ENCODE results near the gene DBP. TPM values are rescaled to one million over a fixed set of nuclear protein-coding genes. Genes with fewer than 3 reads are reported as not detected.

Gene DBP
- total and polyA plus RNA-seq, 7 donors: 6.2 to 14.1 (median 10.5) TPM

DNA sequence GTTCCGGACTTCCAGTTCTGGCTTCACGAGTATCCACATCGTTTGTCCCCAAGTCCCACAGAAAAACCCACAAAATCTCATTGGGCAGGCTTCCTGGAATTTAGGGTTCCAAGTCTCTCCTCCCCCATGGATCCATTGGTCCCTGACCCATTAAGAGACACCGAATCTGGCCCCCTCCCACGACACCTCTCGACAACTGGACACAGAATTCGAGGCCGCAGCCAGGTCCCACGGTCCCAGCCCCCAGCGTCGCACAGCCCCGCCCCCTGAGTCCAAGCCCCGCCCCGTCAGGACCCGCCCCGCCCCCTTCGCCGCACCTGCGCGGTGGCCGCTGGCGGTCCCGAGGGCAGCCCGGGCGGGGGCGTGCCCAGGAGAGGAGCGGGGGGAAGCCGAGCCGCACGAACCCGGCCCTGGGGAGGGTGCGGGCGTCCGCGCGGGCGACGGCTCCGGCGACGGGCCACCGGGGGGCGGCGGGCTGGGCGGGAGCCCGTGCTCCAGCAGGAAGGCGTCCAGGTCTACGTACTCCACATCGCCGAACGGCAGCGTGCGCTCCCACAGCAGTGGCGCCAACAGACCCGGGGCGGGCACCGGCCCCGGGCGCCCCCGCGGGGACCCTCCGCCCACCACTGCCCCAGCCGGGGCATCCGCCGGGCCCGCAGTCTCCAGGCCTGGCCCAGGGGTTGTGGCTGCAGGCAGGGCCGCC is 1.8 kb downstream of the DBP start:
- Histone ChIP-seq H3K4me1 (peaks cover 0 to 64% (median 57%) of the 10 kb centered on the region in 4 donors), H3K4me3 (peak overlapping the region; percentile 54 to 89 (median 64)), H3K36me3 (peaks cover 0 to 20% (median 4%) of the 10 kb centered on the region in 4 donors), H3K27me3 (no peaks in the 10 kb centered on the region), H3K9me3 (no peaks in the 10 kb centered on the region), H3K27ac (peak overlapping the region; percentile 91 to 99 (median 96))
- intact Hi-C loops (cut with DNase I): loop anchor here (10.0 kb wide), 2 partner anchors 329 to 839 kb away; partner anchors contain the start of genes FLT3LG and FTL
- TF ChIP-seq POLR2AphosphoS5 (IDR thresholded peaks at IDR 0.05) (peak; percentile 62 to 92 (median 79)), POLR2A (IDR thresholded peaks at IDR 0.05) (peak; percentile 51 to 52), EP300 (IDR thresholded peaks at IDR 0.05) (no peak)
- TF ChIP-seq, protein P1, sequence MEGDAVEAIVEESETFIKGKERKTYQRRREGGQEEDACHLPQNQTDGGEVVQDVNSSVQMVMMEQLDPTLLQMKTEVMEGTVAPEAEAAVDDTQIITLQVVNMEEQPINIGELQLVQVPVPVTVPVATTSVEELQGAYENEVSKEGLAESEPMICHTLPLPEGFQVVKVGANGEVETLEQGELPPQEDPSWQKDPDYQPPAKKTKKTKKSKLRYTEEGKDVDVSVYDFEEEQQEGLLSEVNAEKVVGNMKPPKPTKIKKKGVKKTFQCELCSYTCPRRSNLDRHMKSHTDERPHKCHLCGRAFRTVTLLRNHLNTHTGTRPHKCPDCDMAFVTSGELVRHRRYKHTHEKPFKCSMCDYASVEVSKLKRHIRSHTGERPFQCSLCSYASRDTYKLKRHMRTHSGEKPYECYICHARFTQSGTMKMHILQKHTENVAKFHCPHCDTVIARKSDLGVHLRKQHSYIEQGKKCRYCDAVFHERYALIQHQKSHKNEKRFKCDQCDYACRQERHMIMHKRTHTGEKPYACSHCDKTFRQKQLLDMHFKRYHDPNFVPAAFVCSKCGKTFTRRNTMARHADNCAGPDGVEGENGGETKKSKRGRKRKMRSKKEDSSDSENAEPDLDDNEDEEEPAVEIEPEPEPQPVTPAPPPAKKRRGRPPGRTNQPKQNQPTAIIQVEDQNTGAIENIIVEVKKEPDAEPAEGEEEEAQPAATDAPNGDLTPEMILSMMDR (IDR thresholded peaks at IDR 0.05): no peak
- 1% methylated on average over 67 of the region's 67 CpGs for WGBS, 2 donors
- peak; percentile 88 for DNase-seq

DNA sequence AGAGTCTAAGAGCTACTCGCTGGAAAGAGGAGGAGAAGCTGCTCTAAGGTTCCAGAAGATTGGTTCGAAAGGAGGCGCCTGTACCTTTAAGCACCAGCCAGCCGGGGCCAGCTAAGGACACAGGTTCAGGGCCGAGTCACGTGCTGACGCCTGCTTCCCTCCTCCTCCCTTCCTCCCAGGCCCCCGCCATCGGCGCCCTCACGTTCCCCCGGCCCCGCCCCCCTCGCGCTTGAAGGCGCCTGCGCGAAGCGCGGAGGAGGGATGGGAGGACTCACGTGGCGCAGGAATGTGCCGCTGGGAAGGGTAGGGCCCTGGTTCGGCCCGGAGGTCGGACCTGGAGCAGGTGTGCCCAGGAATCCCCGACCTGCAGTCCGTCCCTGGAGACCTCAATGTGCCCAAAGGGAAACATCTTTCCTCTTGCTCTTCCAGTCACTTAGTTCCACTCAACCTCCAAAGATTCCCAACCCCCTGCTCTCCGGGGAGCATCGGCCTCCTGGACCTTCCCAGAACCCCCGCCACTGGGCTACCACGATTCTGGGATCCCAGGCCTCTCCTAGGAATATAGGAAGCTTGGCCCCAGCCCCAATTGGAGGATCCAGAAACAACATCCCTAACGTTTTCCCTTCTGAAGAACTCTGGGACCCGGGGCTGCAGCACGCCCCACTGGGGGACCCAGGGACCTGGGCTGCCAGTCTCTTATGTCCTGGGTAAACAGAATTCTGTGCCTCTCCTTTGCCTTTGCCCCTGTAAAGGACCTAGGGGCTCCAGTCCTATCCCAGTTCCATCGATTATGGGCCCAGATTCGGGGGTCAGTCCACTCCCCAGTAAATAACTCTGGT is 2.5 kb downstream of the DBP start:
- 3 to 5% methylated on average over 37 of the region's 37 CpGs for WGBS, 2 donors
- no peaks in the 10 kb centered on the region for H3K27me3 ChIP-seq
- peak; percentile 99 for DNase-seq
- peaks cover 0 to 20% (median 4%) of the 10 kb centered on the region in 4 donors for H3K36me3 ChIP-seq
- TF ChIP-seq EP300 (IDR thresholded peaks at IDR 0.05) (peak in 2 of 4 donors; percentile 46 to 89), POLR2A (IDR thresholded peaks at IDR 0.05) (peak; percentile 57 to 79), POLR2AphosphoS5 (IDR thresholded peaks at IDR 0.05) (peak; percentile 59 to 92 (median 90))
- TF ChIP-seq, protein P1 (IDR thresholded peaks at IDR 0.05): no peak
- no peaks in the 10 kb centered on the region for H3K9me3 ChIP-seq
- peak overlapping the region; percentile 9 to 89 (median 64) for H3K4me3 ChIP-seq
- intact Hi-C loops (cut with DNase I): loop anchor here (5.0 to 10.0 kb wide), 3 partner anchors 330 to 1183 kb away; partner anchors contain the start of genes FLT3LG, FTL and MED25
- H3K4me1 ChIP-seq: peaks cover 0 to 72% (median 65%) of the 10 kb centered on the region in 4 donors
- peak overlapping the region; percentile 91 to 99 (median 96) for H3K27ac ChIP-seq

DNA sequence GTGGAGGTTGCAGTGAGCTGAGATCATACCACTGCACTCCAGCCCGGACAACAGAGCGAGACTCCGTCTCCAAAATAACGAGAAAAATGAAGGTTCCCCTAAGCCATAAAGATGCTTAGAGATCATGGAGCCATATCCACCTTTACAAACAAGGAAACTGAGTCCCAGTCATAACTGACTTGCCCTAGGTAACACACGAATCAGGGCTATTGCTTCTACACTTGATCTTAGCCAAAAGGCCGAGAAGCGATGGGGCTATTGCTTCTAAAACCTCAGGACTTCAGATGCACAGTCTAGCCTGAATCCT is 3.2 kb downstream of the DBP start:
- H3K27ac ChIP-seq: peak overlapping the region; percentile 91 to 99 (median 96)
- peaks cover 0 to 76% (median 67%) of the 10 kb centered on the region in 4 donors for H3K4me1 ChIP-seq
- TF ChIP-seq POLR2A (IDR thresholded peaks at IDR 0.05) (no peak), POLR2AphosphoS5 (IDR thresholded peaks at IDR 0.05) (no peak), EP300 (IDR thresholded peaks at IDR 0.05) (no peak)
- TF ChIP-seq, protein P1 (IDR thresholded peaks at IDR 0.05): no peak
- no peak for DNase-seq
- intact Hi-C loops (cut with DNase I): loop anchor here (5.0 to 10.0 kb wide), 3 partner anchors 331 to 1183 kb away; partner anchors contain the start of genes FLT3LG, FTL and MED25
- peak overlapping the region in 3 of 4 donors; percentile 61 to 89 (median 66) for H3K4me3 ChIP-seq
- peaks cover 0 to 20% (median 4%) of the 10 kb centered on the region in 4 donors for H3K36me3 ChIP-seq
- H3K27me3 ChIP-seq: no peaks in the 10 kb centered on the region
- WGBS, 2 donors: 39 to 58% methylated on average over 7 of the region's 7 CpGs
- H3K9me3 ChIP-seq: no peaks in the 10 kb centered on the region

DNA sequence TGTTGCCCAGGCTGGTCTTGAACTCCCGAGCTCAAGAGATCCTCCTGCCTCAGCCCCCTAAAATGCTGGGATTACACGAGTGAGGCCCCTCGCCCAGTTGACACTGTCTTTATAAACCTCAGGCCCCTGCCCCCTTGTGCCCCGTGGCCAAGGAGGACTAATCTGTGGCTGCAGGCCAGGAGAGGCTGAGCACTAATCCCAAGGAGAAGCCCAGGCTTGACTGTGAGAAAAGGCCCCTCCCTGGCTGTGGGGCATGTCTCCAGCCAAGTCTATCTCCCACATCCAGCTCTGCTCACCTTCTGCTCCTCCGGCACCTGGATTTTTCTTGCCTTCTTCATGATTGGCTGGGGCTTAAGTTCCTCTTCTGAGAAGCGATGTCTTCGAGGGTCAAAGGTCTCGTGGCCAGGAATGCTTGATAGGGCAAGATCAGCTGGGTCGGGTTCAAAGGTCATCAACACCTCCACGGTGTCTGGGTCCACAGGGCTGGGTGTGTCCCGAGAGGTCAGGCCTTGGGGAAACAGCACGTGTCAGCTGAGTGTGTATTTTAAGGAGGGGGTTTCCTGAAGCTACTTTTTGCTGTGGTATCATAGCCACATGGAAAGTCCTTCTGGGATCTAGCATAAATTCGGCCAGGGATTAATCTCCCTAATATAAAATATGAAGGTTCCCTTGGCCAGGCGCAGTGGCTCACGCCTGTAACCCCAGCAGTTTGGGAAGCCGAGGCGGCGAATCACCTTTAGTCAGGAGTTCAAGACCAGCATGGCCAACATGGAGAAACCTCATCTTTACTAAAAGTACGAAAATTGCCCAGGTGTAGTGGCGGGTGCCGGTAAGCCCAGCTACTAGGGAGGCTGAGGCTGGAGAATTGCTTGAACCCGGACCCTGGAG is 3.8 kb downstream of the DBP start:
- H3K4me1 ChIP-seq: peaks cover 0 to 70% (median 61%) of the 10 kb centered on the region in 4 donors
- no peaks in the 10 kb centered on the region for H3K27me3 ChIP-seq
- peak overlapping the region in 3 of 4 donors; percentile 61 to 89 (median 66) for H3K4me3 ChIP-seq
- peaks cover 0 to 20% (median 4%) of the 10 kb centered on the region in 4 donors for H3K36me3 ChIP-seq
- intact Hi-C loops (cut with DNase I): loop anchor here (5.0 to 10.0 kb wide), 3 partner anchors 331 to 1184 kb away; partner anchors contain the start of genes FLT3LG, FTL and MED25
- 52 to 75% methylated on average over 22 of the region's 22 CpGs for WGBS, 2 donors
- H3K27ac ChIP-seq: peak overlapping the region; percentile 91 to 99 (median 96)
- DNase-seq: no peak
- TF ChIP-seq, protein P1 (IDR thresholded peaks at IDR 0.05): no peak
- TF ChIP-seq POLR2AphosphoS5 (IDR thresholded peaks at IDR 0.05): peak in 1 of 4 donors; percentile 24
- TF ChIP-seq EP300 (IDR thresholded peaks at IDR 0.05): no peak
- no peaks in the 10 kb centered on the region for H3K9me3 ChIP-seq

Data from sigmoid colon (tissue), 7 donors.